Vagina (tissue), 2 donors: ENCODE results near the gene PXN. TPM values are rescaled to one million over a fixed set of nuclear protein-coding genes. Genes with fewer than 3 reads are reported as not detected.

Experiments used
- DNase-seq, 2 donors: peaks; one replicate each; pipeline ENCODE4 v3.0.0-alpha.2; 2017; ENCODE audit errors: extremely low spot score in 2 of 2
- H3K27ac ChIP-seq: fragments of 200-600 bp; sonication (generic); one replicate; pipeline ENCODE4 v1.5.1; 2019
- H3K27me3 ChIP-seq: fragments of 200-600 bp; sonication (generic); one replicate; pipeline ENCODE4 v1.5.1; 2019
- H3K36me3 ChIP-seq, 2 donors: fragments of 200-600 bp; sonication (generic); one replicate each; pipeline ENCODE4 v1.5.1; 2017 to 2019
- H3K4me1 ChIP-seq: fragments of 200-600 bp; sonication (generic); one replicate; pipeline ENCODE4 v1.5.1; 2019
- H3K4me3 ChIP-seq, 2 donors: fragments of 200-600 bp; sonication (generic); 1 replicate in 1 of 2; 2 replicates in 1 of 2; pipeline ENCODE4 v1.5.1; 2016 to 2019
- H3K9me3 ChIP-seq: fragments of 200-600 bp; sonication (generic); one replicate; pipeline ENCODE4 v1.5.1; 2019
- POLR2A ChIP-seq, 2 donors: fragments of 450-650 bp; IDR thresholded peaks; one replicate each; pipeline ENCODE4 v1.6.1; 2017; ENCODE audit warnings: antibody characterized with exemption in 2 of 2, mild to moderate bottlenecking in 2 of 2, moderate library complexity in 2 of 2
- POLR2AphosphoS5 ChIP-seq, 2 donors: sonication (generic); formaldehyde crosslinking; IDR thresholded peaks; one replicate each; pipeline ENCODE4 v1.9.0; 2017; ENCODE audit warnings: antibody characterized with exemption in 2 of 2, mild to moderate bottlenecking in 2 of 2, low read depth in 1 of 2; ENCODE audit not compliant: insufficient read depth in 1 of 2
- intact Hi-C: fragments of 100-400 bp; cut with DNase I; formaldehyde crosslinking; loops from one replicate; pipeline ENCODE4 v1.15.1; 2023
- total RNA-seq: library from RNA; depleted of rRNA; stranded (reverse); fragments of >200 nt; gene quantifications from one replicate; pipeline ENCODE4 v1.2.3, GENCODE V29; 2016
- TF ChIP-seq, protein P1 (sequence below), 3 experiments: fragments of 450-650 bp in 2 of 3; fragments of 200-600 bp in 1 of 3; sonication (generic) in 1 of 3; IDR thresholded peaks; one replicate each; pipeline ENCODE4 v1.5.1; 2017 to 2019; ENCODE audit warnings: antibody characterized with exemption in 3 of 3, mild to moderate bottlenecking in 2 of 3, moderate library complexity in 2 of 3

The PXN gene
- 95.3 TPM for total RNA-seq

DNA sequence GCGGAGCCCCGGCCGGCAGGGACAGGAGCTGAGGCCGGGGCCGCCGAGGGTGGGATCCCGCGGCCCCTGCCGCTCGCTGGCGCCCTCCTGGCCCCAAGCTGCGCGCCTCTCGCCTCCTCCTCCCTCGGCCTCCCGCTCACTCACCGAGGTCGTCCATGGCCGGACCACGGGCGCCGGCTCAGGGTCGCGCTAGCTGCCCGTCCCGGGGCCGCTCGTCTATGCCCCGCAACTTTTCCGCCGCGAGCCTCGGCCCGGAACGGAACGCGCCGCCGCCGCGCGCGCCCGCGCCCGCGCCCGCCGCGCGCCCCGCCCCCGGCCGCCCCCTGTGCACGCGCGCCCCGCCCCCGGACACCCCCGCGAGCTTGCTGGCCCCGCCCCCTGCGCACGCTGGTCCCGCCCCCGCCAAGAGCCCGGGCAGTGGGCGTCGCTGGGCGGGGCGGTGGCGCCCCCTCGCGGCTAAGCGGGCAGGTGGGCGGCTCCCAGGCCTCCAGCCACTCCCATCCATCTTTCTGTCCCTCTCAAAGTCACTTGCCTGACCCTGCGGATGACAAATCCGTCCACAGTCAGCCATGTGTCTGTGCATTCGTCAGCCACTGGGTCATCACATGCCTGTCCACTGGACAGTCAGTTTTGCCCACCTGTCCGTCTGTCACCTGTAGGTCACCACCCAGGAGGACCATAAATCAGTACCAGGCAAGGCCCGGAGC is at the start of gene PXN:
Gene PXN, minus strand, starts transcription at position 258 of the 707 bp plus-strand sequence. Its CDS starts 101 bp downstream, at position 157.
- H3K9me3 ChIP-seq: no peaks in the 10 kb centered on the region
- no peaks in the 10 kb centered on the region for H3K36me3 ChIP-seq
- H3K4me1 ChIP-seq: peaks cover 50% of the 10 kb centered on the region
- H3K27me3 ChIP-seq: no peaks in the 10 kb centered on the region
- intact Hi-C loops: loop anchor here (2.0 kb wide), 1 partner anchor 37 kb away; no protein-coding TSS in a partner anchor
- DNase-seq: no peak
- H3K4me3 ChIP-seq: peak within 1 kb of the TSS; percentile 69 to 94
- TF ChIP-seq, protein P1, sequence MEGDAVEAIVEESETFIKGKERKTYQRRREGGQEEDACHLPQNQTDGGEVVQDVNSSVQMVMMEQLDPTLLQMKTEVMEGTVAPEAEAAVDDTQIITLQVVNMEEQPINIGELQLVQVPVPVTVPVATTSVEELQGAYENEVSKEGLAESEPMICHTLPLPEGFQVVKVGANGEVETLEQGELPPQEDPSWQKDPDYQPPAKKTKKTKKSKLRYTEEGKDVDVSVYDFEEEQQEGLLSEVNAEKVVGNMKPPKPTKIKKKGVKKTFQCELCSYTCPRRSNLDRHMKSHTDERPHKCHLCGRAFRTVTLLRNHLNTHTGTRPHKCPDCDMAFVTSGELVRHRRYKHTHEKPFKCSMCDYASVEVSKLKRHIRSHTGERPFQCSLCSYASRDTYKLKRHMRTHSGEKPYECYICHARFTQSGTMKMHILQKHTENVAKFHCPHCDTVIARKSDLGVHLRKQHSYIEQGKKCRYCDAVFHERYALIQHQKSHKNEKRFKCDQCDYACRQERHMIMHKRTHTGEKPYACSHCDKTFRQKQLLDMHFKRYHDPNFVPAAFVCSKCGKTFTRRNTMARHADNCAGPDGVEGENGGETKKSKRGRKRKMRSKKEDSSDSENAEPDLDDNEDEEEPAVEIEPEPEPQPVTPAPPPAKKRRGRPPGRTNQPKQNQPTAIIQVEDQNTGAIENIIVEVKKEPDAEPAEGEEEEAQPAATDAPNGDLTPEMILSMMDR (IDR thresholded peaks at IDR 0.05): peak; percentile 64 to 92 (median 83)
- TF ChIP-seq POLR2A (IDR thresholded peaks at IDR 0.05) (peak in 1 of 2 donors; percentile 44), POLR2AphosphoS5 (IDR thresholded peaks at IDR 0.05; ENCODE audit: insufficient read depth in 1 of 2, low read depth in 1 of 2) (peak in 1 of 2 donors; percentile 61)
- peak within 1 kb of the TSS; percentile 86 for H3K27ac ChIP-seq

DNA sequence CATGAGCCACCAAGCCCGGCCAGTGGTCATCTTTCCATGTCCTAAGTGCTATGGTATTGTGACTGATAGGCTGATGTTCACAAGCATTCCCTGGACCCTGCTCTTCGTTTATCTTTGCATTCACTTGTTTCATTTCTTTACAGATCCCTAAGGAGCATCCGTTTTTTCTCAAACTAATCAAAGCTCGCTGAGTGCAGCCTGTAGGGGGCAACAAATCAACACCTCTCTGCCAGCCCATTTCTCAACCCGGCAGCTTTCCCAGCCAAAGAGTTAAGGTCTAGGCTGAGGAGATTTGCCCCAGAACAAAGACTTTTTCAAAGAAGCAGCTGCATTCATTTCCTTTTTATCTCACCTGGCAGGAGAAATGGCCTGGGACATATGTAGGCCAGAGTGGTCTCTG is 48.7 kb upstream of the PXN start:
- Histone ChIP-seq H3K36me3 (no peaks in the 10 kb centered on the region), H3K27ac (no peak overlapping the region), H3K9me3 (no peaks in the 10 kb centered on the region), H3K4me3 (no peak overlapping the region), H3K4me1 (peaks cover 9% of the 10 kb centered on the region), H3K27me3 (no peaks in the 10 kb centered on the region)
- TF ChIP-seq POLR2A (IDR thresholded peaks at IDR 0.05) (no peak), POLR2AphosphoS5 (IDR thresholded peaks at IDR 0.05; ENCODE audit: insufficient read depth in 1 of 2, low read depth in 1 of 2) (no peak)
- TF ChIP-seq, protein P1 (IDR thresholded peaks at IDR 0.05): no peak
- intact Hi-C loops: no loop called here
- DNase-seq: no peak

DNA sequence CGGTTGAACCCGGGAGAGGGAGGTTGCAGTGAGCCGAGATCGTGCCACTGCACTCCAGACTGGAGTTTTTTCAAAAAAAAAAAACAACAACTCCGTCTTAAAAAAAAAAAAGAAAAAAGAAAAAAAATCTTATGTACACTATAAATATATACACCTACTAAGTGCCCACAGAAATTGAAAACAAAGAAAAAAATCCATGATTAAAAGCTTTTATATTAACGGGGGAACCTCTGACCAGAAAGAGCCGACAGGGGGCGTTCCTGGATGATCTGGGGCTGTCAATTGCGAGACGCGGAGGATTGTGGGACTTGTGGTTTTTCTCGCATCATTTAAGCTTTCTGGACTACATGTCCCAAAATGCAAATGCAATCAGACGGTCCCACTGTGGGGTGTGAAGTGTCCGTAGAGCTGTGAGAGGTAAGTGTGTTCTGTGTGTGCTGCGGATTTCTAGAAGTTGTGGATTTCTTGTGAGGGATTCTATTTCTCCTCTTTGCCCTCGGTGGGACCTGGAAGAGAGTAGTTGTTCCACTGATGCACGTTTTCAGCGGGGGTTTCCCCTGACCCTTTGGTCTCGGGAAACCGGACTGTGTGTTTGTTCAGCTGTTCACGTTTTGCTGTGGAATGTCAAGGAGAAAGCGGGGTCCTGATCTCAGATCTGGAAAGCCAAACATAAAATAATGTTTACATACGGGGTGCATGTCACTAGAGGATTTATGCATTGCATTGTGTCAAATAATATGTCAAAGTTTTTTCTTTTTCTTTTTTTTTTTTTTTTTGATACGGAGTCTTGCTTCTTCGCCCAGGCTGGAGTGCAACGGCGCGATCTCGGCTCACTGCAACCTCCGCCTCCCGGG is 36.7 kb upstream of the PXN start, which contains the start of gene SIRT4:
Gene SIRT4, plus strand, starts transcription at position 360 of the 854 bp plus-strand sequence. CDS start 1,241 bp downstream, outside the sequence.
- H3K27me3 ChIP-seq: no peaks in the 10 kb centered on the region
- peak within 1 kb of the TSS; percentile 34 for H3K27ac ChIP-seq
- TF ChIP-seq, protein P1 (IDR thresholded peaks at IDR 0.05): peak; percentile 61 to 90 (median 88)
- TF ChIP-seq POLR2AphosphoS5 (IDR thresholded peaks at IDR 0.05; ENCODE audit: insufficient read depth in 1 of 2, low read depth in 1 of 2): peak in 1 of 2 donors; percentile 99
- TF ChIP-seq POLR2A (IDR thresholded peaks at IDR 0.05): no peak
- peak within 1 kb of the TSS; percentile 55 to 78 for H3K4me3 ChIP-seq
- intact Hi-C loops: no loop called here
- peaks cover 6% of the 10 kb centered on the region for H3K4me1 ChIP-seq
- no peaks in the 10 kb centered on the region for H3K36me3 ChIP-seq
- no peaks in the 10 kb centered on the region for H3K9me3 ChIP-seq
- DNase-seq: no peak

DNA sequence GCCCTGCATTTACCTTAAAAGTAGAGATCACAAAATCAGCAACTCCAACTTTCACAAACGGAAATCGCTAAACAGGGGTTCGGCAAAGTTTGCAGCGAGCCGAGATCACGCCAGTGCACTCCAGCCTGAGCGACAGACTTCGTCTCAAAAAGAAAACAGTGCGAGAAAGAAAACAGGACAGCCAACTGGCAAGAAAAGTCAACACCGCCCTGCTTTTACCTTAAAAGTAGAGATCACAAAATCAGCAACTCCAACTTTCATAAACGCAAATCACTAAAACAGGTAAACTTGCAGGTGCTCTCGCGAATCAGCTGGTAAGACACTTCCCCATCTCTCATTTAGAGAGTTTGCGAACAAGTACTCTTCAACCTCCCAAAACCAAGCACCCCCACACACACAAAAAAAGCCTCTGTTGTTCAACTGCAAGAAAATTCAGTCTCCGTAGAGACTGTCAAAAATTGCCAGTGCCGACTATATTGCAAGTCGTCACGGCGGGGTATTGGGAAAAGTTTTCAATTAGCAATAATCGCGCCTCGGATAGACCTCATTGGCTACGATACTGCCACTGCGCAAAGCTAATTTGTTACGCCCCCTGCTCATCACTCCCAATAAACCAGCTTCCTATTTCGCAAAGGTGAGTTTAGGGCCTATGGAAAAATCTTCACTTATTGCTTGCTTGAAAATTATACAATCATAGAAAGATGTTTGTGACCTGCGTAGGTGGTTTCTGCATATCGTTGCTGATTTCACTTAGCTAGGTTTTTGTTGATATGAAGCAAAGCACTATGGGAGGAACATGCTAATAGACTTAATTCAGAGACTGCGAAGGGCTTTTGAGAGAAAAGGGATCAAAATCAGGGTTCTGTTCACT is 27.4 kb upstream of the PXN start, which contains the start of gene RNU4-1:
Gene RNU4-1, minus strand, starts transcription at position 577 of the 871 bp plus-strand sequence.
- no peaks in the 10 kb centered on the region for H3K27me3 ChIP-seq
- H3K36me3 ChIP-seq: no peaks in the 10 kb centered on the region
- peak within 1 kb of the TSS; percentile 70 to 76 for H3K4me3 ChIP-seq
- TF ChIP-seq POLR2A (IDR thresholded peaks at IDR 0.05) (peak in 1 of 2 donors; percentile 62), POLR2AphosphoS5 (IDR thresholded peaks at IDR 0.05; ENCODE audit: insufficient read depth in 1 of 2, low read depth in 1 of 2) (peak; percentile 24 to 81)
- TF ChIP-seq, protein P1 (IDR thresholded peaks at IDR 0.05): no peak
- peak within 1 kb of the TSS; percentile 98 for H3K27ac ChIP-seq
- DNase-seq: peak in 1 of 2 donors; percentile 90
- intact Hi-C loops: no loop called here
- peaks cover 12% of the 10 kb centered on the region for H3K4me1 ChIP-seq
- H3K9me3 ChIP-seq: no peaks in the 10 kb centered on the region
